Cardiac fibroblast (primary cell): Measurements from ENCODE around the gene STX10.
A peak's percentile ranks its signal among the peaks of the same experiment; 100 is the strongest.

Experiments used
- DNase-seq, 2 donors: peaks; one replicate each; pipeline versions ENCODE4 v3.0.0 to v3.0.0-alpha.2; 2010; ENCODE audit warnings: low read depth in 2 of 2
- H3K4me3 ChIP-seq, 2 donors: replicated peaks in 1 of 2; 1 replicate in 1 of 2; 2 replicates in 1 of 2; pipeline ENCODE4 v1.5.1; 2011; ENCODE audit warnings: low read depth in 2 of 2, low read length in 2 of 2, mild to moderate bottlenecking in 2 of 2, moderate library complexity in 1 of 2
- CTCF ChIP-seq: IDR thresholded peaks from one replicate; pipeline ENCODE4 v1.5.1; 2011; ENCODE audit warnings: low read depth, mild to moderate bottlenecking, low read length, inconsistent platforms

STX10 gene

GRCh38 chr19:13127811-13128575 is 22.2 kb downstream of the STX10 start:
- H3K4me3 ChIP-seq = no peak overlapping the region
- no peak for DNase-seq
- TF ChIP-seq CTCF = no peak

GRCh38 chr19:13127051-13127450 is 23.1 kb downstream of the STX10 start:
- DNase-seq = peak in 1 of 2 donors; percentile 39
- no peak for TF ChIP-seq CTCF
- no peak overlapping the region for H3K4me3 ChIP-seq

GRCh38 chr19:13122980-13123957 is 26.9 kb downstream of the STX10 start:
- H3K4me3 ChIP-seq = no peak overlapping the region
- DNase-seq = no peak
- no peak for TF ChIP-seq CTCF

- no peak for TF ChIP-seq CTCF
- no peak overlapping the region for H3K4me3 ChIP-seq
- no peak for DNase-seq
Measured at GRCh38 chr19:13122275-13122878, 27.8 kb downstream of the STX10 start.

- no peak for TF ChIP-seq CTCF
- peak in 1 of 2 donors; percentile 46 for DNase-seq
- H3K4me3 ChIP-seq = no peak overlapping the region
Measured at GRCh38 chr19:13121551-13122274, 28.5 kb downstream of the STX10 start.

- no peak for TF ChIP-seq CTCF
- peak; percentile 71 to 92 for DNase-seq
- H3K4me3 ChIP-seq = peak overlapping the region in 1 of 2 donors; percentile 13
Measured at GRCh38 chr19:13120817-13121216, 29.4 kb downstream of the STX10 start.
